ENCODE data around the gene ERBB4. TPM values are rescaled to one million over a fixed set of nuclear protein-coding genes. Genes with fewer than 3 reads are reported as not detected.

Gene ERBB4
- polyA plus RNA-seq, 2 of the 4 experiments (the other 2 are of a cell fraction), result not detected

DNA sequence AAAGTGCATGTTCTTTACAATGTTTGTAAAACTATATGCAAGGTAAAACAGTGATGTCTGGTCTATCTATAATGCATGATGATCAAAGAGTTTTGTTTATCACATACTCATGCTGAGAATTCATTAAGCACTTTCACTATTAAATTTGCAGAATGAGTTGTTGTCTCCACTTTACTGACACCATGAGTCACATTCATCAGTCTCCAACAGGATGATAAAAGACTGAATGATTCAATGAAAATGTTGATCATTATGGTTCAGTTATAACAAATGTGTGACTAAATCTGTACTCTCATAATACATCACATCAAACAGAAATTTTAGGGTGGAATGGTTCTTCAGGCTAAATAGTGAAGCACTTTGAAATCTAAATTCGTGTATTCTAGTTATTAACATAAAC, 129.0 kb downstream of the ERBB4 start:
- H3K4me1 ChIP-seq, result no peaks in the 10 kb centered on the region
- ChIA-PET POLR2A (no interaction called here), CTCF (interaction anchor here (1.2 kb wide), 1 partner anchor 13 kb away, joined by 4 read pairs; no protein-coding TSS in a partner anchor)
- H3K4me2 ChIP-seq, result no peak overlapping the region
- ATAC-seq (no peak), DNase-seq (ENCODE audit: low read depth in 1 of 2, low spot score in 1 of 2) (no peak), FAIRE-seq (no peak)
- WGBS (ENCODE audit: missing lambda C conversion rate), result 10% methylated on average over 1 of the region's 1 CpG
- TF ChIP-seq ZC3H11A (IDR thresholded peaks at IDR 0.05) (no peak), FOSB (CRISPR knock-in tag; IDR thresholded peaks at IDR 0.05) (no peak), NR3C1 (IDR thresholded peaks at IDR 0.05) (no peak), POLR2A (IDR thresholded peaks at IDR 0.05; ENCODE audit: low read length) (no peak), MAZ (IDR thresholded peaks at IDR 0.05; ENCODE audit: borderline replicate concordance, low read depth, low read length) (no peak), JUN (IDR thresholded peaks at IDR 0.05) (no peak), HEYL (CRISPR knock-in tag; IDR thresholded peaks at IDR 0.05) (no peak), FOSL2 (IDR thresholded peaks at IDR 0.05) (no peak), FOSL2 (CRISPR knock-in tag; IDR thresholded peaks at IDR 0.05) (no peak), EHF (CRISPR knock-in tag; IDR thresholded peaks at IDR 0.05) (no peak)
- TF ChIP-seq, protein P1, sequence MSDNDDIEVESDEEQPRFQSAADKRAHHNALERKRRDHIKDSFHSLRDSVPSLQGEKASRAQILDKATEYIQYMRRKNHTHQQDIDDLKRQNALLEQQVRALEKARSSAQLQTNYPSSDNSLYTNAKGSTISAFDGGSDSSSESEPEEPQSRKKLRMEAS (IDR thresholded peaks at IDR 0.05), result no peak
- TF ChIP-seq, protein P2, sequence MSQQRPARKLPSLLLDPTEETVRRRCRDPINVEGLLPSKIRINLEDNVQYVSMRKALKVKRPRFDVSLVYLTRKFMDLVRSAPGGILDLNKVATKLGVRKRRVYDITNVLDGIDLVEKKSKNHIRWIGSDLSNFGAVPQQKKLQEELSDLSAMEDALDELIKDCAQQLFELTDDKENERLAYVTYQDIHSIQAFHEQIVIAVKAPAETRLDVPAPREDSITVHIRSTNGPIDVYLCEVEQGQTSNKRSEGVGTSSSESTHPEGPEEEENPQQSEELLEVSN (IDR thresholded peaks at IDR 0.05; ENCODE audit: borderline replicate concordance, low read depth), result no peak
- H3K9me3 ChIP-seq, result no peaks in the 10 kb centered on the region
- no peak overlapping the region for H3K27ac ChIP-seq
- no peak overlapping the region for H3K4me3 ChIP-seq

DNA sequence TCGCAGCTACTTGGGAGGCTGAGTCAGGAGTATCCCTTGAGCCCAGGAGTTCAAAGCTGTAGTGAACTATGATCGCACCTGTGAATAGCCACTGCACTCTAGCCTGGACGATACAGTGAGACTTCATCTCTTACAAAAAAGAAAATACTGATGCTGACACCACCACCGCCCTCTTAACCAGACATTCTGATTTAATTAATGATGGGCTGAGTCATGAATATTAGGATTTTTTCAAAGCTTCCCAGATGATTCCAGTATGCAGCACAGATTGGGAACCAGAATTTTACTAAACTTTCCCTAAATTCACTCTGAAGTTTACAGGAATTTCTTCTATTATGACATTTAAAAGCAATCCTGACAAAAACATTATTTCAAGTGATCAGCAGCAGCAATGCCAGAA, 130.1 kb downstream of the ERBB4 start:
- Histone ChIP-seq H3K27ac (no peak overlapping the region), H3K4me2 (no peak overlapping the region), H3K4me1 (no peaks in the 10 kb centered on the region), H3K9me3 (no peaks in the 10 kb centered on the region), H3K4me3 (no peak overlapping the region)
- FAIRE-seq (no peak), DNase-seq (ENCODE audit: low read depth in 1 of 2, low spot score in 1 of 2) (no peak), ATAC-seq (no peak)
- POLR2A ChIA-PET, result no interaction called here
- TF ChIP-seq, protein P3, sequence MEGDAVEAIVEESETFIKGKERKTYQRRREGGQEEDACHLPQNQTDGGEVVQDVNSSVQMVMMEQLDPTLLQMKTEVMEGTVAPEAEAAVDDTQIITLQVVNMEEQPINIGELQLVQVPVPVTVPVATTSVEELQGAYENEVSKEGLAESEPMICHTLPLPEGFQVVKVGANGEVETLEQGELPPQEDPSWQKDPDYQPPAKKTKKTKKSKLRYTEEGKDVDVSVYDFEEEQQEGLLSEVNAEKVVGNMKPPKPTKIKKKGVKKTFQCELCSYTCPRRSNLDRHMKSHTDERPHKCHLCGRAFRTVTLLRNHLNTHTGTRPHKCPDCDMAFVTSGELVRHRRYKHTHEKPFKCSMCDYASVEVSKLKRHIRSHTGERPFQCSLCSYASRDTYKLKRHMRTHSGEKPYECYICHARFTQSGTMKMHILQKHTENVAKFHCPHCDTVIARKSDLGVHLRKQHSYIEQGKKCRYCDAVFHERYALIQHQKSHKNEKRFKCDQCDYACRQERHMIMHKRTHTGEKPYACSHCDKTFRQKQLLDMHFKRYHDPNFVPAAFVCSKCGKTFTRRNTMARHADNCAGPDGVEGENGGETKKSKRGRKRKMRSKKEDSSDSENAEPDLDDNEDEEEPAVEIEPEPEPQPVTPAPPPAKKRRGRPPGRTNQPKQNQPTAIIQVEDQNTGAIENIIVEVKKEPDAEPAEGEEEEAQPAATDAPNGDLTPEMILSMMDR (IDR thresholded peaks at IDR 0.05), result no peak
- TF ChIP-seq, protein P2 (IDR thresholded peaks at IDR 0.05; ENCODE audit: borderline replicate concordance, low read depth), result no peak
- WGBS (ENCODE audit: missing lambda C conversion rate), result 54% methylated on average over 4 of the region's 4 CpGs
- CTCF ChIA-PET, result no interaction called here

DNA sequence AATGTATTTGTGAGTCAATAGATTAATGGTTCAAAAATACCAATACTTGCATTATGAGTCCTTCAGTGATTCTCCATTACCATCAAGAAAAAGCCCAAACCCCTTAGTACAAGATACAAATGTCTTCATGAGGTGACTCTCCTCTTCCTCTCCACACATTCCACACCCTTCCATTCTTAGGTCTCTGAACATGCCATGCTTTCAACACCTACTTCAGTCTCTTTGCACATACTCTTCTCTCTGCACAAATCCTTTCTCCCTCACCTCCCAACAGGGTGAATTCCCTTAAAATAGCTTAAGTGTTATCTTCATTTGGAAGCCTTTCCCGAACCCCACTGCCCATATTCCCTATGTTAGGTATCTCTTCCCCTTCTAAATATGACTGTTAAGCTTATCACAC, 131.9 kb downstream of the ERBB4 start:
- 8% methylated on average over 1 of the region's 1 CpG for WGBS (ENCODE audit: missing lambda C conversion rate)

More for the DNA sequence above, 131.9 kb downstream of the ERBB4 start:
- DNase-seq (ENCODE audit: low read depth in 1 of 2, low spot score in 1 of 2) (no peak), FAIRE-seq (no peak), ATAC-seq (no peak)
- no peaks in the 10 kb centered on the region for H3K9me3 ChIP-seq
- no peak overlapping the region for H3K4me2 ChIP-seq
- H3K4me1 ChIP-seq, result no peaks in the 10 kb centered on the region
- no peak overlapping the region for H3K27ac ChIP-seq
- TF ChIP-seq, protein P1 (IDR thresholded peaks at IDR 0.05), result no peak
- TF ChIP-seq MAZ (IDR thresholded peaks at IDR 0.05; ENCODE audit: borderline replicate concordance, low read depth, low read length), result no peak
- no peak for TF ChIP-seq HOXA7 (CRISPR knock-in tag; IDR thresholded peaks at IDR 0.05)
- TF ChIP-seq, protein P2 (IDR thresholded peaks at IDR 0.05; ENCODE audit: borderline replicate concordance, low read depth), result no peak
- TF ChIP-seq, protein P4, sequence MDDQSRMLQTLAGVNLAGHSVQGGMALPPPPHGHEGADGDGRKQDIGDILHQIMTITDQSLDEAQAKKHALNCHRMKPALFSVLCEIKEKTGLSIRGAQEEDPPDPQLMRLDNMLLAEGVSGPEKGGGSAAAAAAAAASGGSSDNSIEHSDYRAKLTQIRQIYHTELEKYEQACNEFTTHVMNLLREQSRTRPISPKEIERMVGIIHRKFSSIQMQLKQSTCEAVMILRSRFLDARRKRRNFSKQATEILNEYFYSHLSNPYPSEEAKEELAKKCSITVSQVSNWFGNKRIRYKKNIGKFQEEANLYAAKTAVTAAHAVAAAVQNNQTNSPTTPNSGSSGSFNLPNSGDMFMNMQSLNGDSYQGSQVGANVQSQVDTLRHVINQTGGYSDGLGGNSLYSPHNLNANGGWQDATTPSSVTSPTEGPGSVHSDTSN (IDR thresholded peaks at IDR 0.05), result no peak
- TF ChIP-seq TFCP2L1 (CRISPR knock-in tag; IDR thresholded peaks at IDR 0.05), result no peak
- no peak for TF ChIP-seq TP53 (CRISPR knock-in tag; IDR thresholded peaks at IDR 0.05)
- TF ChIP-seq NFE2L2 (conservative IDR thresholded peaks at IDR 0.05; ENCODE audit: low read length), result no peak
- TF ChIP-seq, protein P5, sequence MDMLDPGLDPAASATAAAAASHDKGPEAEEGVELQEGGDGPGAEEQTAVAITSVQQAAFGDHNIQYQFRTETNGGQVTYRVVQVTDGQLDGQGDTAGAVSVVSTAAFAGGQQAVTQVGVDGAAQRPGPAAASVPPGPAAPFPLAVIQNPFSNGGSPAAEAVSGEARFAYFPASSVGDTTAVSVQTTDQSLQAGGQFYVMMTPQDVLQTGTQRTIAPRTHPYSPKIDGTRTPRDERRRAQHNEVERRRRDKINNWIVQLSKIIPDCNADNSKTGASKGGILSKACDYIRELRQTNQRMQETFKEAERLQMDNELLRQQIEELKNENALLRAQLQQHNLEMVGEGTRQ (IDR thresholded peaks at IDR 0.05), result no peak
- no peak for TF ChIP-seq RAD21 (conservative IDR thresholded peaks at IDR 0.05 in 1 of 2, IDR thresholded peaks at IDR 0.05 in 1 of 2)
- TF ChIP-seq BHLHE40 (IDR thresholded peaks at IDR 0.05; ENCODE audit: low read depth, low read length), result no peak
- TF ChIP-seq FOSL2 (IDR thresholded peaks at IDR 0.05), result no peak
- TF ChIP-seq FOSL2 (CRISPR knock-in tag; IDR thresholded peaks at IDR 0.05), result no peak
- no peak for TF ChIP-seq CHD4 (IDR thresholded peaks at IDR 0.05; ENCODE audit: borderline replicate concordance)
- no peak for TF ChIP-seq EP300 (IDR thresholded peaks at IDR 0.05)
- ChIA-PET CTCF (no interaction called here), POLR2A (no interaction called here)
- H3K4me3 ChIP-seq, result no peak overlapping the region
